Measurements from ENCODE around the gene SCAPER. TPM values are rescaled to one million over a fixed set of nuclear protein-coding genes. Genes with fewer than 3 reads are reported as not detected.

SCAPER gene
- total RNA-seq, 1 donor = 30.5 TPM

- no peaks in the 10 kb centered on the region for H3K4me1 ChIP-seq (ENCODE audit: insufficient read depth, low read length)
- no peak overlapping the region for H3K4me3 ChIP-seq (ENCODE audit: low read length)
- no peaks in the 10 kb centered on the region for H3K9me3 ChIP-seq (ENCODE audit: low read depth, low read length)
- no peaks in the 10 kb centered on the region for H3K27me3 ChIP-seq (ENCODE audit: insufficient read depth, low read length)
Measured at GRCh38 chr15:76429661-76430060, 475.5 kb downstream of the SCAPER start.

GRCh38 chr15:76426941-76427340, 478.2 kb downstream of the SCAPER start:
- Histone ChIP-seq H3K27me3 (ENCODE audit: insufficient read depth, low read length) (no peaks in the 10 kb centered on the region), H3K4me3 (ENCODE audit: low read length) (no peak overlapping the region), H3K4me1 (ENCODE audit: insufficient read depth, low read length) (no peaks in the 10 kb centered on the region), H3K9me3 (ENCODE audit: low read depth, low read length) (no peaks in the 10 kb centered on the region)

GRCh38 chr15:76418352-76419140, 486.6 kb downstream of the SCAPER start:
- H3K9me3 ChIP-seq (ENCODE audit: low read depth, low read length) = no peaks in the 10 kb centered on the region
- H3K4me3 ChIP-seq (ENCODE audit: low read length) = no peak overlapping the region
- no peaks in the 10 kb centered on the region for H3K4me1 ChIP-seq (ENCODE audit: insufficient read depth, low read length)
- H3K27me3 ChIP-seq (ENCODE audit: insufficient read depth, low read length) = no peaks in the 10 kb centered on the region

- Histone ChIP-seq H3K4me1 (ENCODE audit: insufficient read depth, low read length) (no peaks in the 10 kb centered on the region), H3K27me3 (ENCODE audit: insufficient read depth, low read length) (no peaks in the 10 kb centered on the region), H3K4me3 (ENCODE audit: low read length) (no peak overlapping the region), H3K9me3 (ENCODE audit: low read depth, low read length) (no peaks in the 10 kb centered on the region)
Measured at GRCh38 chr15:76401285-76401684, 503.9 kb downstream of the SCAPER start.

- no peaks in the 10 kb centered on the region for H3K27me3 ChIP-seq (ENCODE audit: insufficient read depth, low read length)
- no peaks in the 10 kb centered on the region for H3K9me3 ChIP-seq (ENCODE audit: low read depth, low read length)
- no peaks in the 10 kb centered on the region for H3K4me1 ChIP-seq (ENCODE audit: insufficient read depth, low read length)
- no peak overlapping the region for H3K4me3 ChIP-seq (ENCODE audit: low read length)
Measured at GRCh38 chr15:76398317-76399104, 506.6 kb downstream of the SCAPER start.

GRCh38 chr15:76393614-76394013, 511.5 kb downstream of the SCAPER start:
- no peaks in the 10 kb centered on the region for H3K4me1 ChIP-seq (ENCODE audit: insufficient read depth, low read length)
- no peak overlapping the region for H3K4me3 ChIP-seq (ENCODE audit: low read length)
- no peaks in the 10 kb centered on the region for H3K9me3 ChIP-seq (ENCODE audit: low read depth, low read length)
- H3K27me3 ChIP-seq (ENCODE audit: insufficient read depth, low read length) = no peaks in the 10 kb centered on the region

- H3K4me3 ChIP-seq (ENCODE audit: low read length) = no peak overlapping the region
- H3K27me3 ChIP-seq (ENCODE audit: insufficient read depth, low read length) = no peaks in the 10 kb centered on the region
- no peaks in the 10 kb centered on the region for H3K4me1 ChIP-seq (ENCODE audit: insufficient read depth, low read length)
- H3K9me3 ChIP-seq (ENCODE audit: low read depth, low read length) = no peaks in the 10 kb centered on the region
Measured at GRCh38 chr15:76391847-76392246, 513.3 kb downstream of the SCAPER start.

- Histone ChIP-seq H3K27me3 (ENCODE audit: insufficient read depth, low read length) (no peaks in the 10 kb centered on the region), H3K4me1 (ENCODE audit: insufficient read depth, low read length) (no peaks in the 10 kb centered on the region), H3K9me3 (ENCODE audit: low read depth, low read length) (no peaks in the 10 kb centered on the region), H3K4me3 (ENCODE audit: low read length) (no peak overlapping the region)
Measured at GRCh38 chr15:76391309-76391708, 513.8 kb downstream of the SCAPER start.

GRCh38 chr15:76390571-76390970, 514.6 kb downstream of the SCAPER start:
- Histone ChIP-seq H3K27me3 (ENCODE audit: insufficient read depth, low read length) (no peaks in the 10 kb centered on the region), H3K4me1 (ENCODE audit: insufficient read depth, low read length) (no peaks in the 10 kb centered on the region), H3K4me3 (ENCODE audit: low read length) (no peak overlapping the region), H3K9me3 (ENCODE audit: low read depth, low read length) (no peaks in the 10 kb centered on the region)

GRCh38 chr15:76386926-76387325, 518.2 kb downstream of the SCAPER start:
- Histone ChIP-seq H3K27me3 (ENCODE audit: insufficient read depth, low read length) (no peaks in the 10 kb centered on the region), H3K4me1 (ENCODE audit: insufficient read depth, low read length) (no peaks in the 10 kb centered on the region), H3K4me3 (ENCODE audit: low read length) (no peak overlapping the region), H3K9me3 (ENCODE audit: low read depth, low read length) (no peaks in the 10 kb centered on the region)

- no peaks in the 10 kb centered on the region for H3K27me3 ChIP-seq (ENCODE audit: insufficient read depth, low read length)
- H3K9me3 ChIP-seq (ENCODE audit: low read depth, low read length) = no peaks in the 10 kb centered on the region
- H3K4me1 ChIP-seq (ENCODE audit: insufficient read depth, low read length) = no peaks in the 10 kb centered on the region
- no peak overlapping the region for H3K4me3 ChIP-seq (ENCODE audit: low read length)
Measured at GRCh38 chr15:76386178-76386577, 519.0 kb downstream of the SCAPER start.

GRCh38 chr15:76384409-76384808, 520.7 kb downstream of the SCAPER start:
- H3K27me3 ChIP-seq (ENCODE audit: insufficient read depth, low read length) = no peaks in the 10 kb centered on the region
- H3K4me3 ChIP-seq (ENCODE audit: low read length) = no peak overlapping the region
- H3K4me1 ChIP-seq (ENCODE audit: insufficient read depth, low read length) = no peaks in the 10 kb centered on the region
- H3K9me3 ChIP-seq (ENCODE audit: low read depth, low read length) = no peaks in the 10 kb centered on the region

- Histone ChIP-seq H3K4me3 (ENCODE audit: low read length) (no peak overlapping the region), H3K9me3 (ENCODE audit: low read depth, low read length) (no peaks in the 10 kb centered on the region), H3K4me1 (ENCODE audit: insufficient read depth, low read length) (no peaks in the 10 kb centered on the region), H3K27me3 (ENCODE audit: insufficient read depth, low read length) (no peaks in the 10 kb centered on the region)
Measured at GRCh38 chr15:76382987-76383728, 522.0 kb downstream of the SCAPER start.

GRCh38 chr15:76381366-76381765, 523.8 kb downstream of the SCAPER start:
- H3K4me1 ChIP-seq (ENCODE audit: insufficient read depth, low read length) = no peaks in the 10 kb centered on the region
- H3K9me3 ChIP-seq (ENCODE audit: low read depth, low read length) = no peaks in the 10 kb centered on the region
- H3K27me3 ChIP-seq (ENCODE audit: insufficient read depth, low read length) = no peaks in the 10 kb centered on the region
- H3K4me3 ChIP-seq (ENCODE audit: low read length) = no peak overlapping the region

- H3K4me3 ChIP-seq (ENCODE audit: low read length) = no peak overlapping the region
- no peaks in the 10 kb centered on the region for H3K27me3 ChIP-seq (ENCODE audit: insufficient read depth, low read length)
- H3K4me1 ChIP-seq (ENCODE audit: insufficient read depth, low read length) = no peaks in the 10 kb centered on the region
- H3K9me3 ChIP-seq (ENCODE audit: low read depth, low read length) = no peaks in the 10 kb centered on the region
Measured at GRCh38 chr15:76380249-76380648, 524.9 kb downstream of the SCAPER start.
